Mucosa of descending colon (tissue), 3 donors: ENCODE data around the gene BBLN. TPM values are rescaled to one million over a fixed set of nuclear protein-coding genes. Genes with fewer than 3 reads are reported as not detected.

ENCODE experiments used
- ATAC-seq: fragments of 200-7000 bp; cut with Tn5 transposase; one replicate; pipeline ENCODE4 v1.9.1; 2020; ENCODE audit warnings: mild to moderate bottlenecking, moderate library complexity
- DNase-seq, 3 donors: peaks; one replicate each; pipeline ENCODE4 v3.0.0-alpha.2; 2020
- H3K36me3 ChIP-seq: fragments of 200-600 bp; one replicate; pipeline ENCODE4 v1.8.0; 2021; ENCODE audit warnings: low read depth, mild to moderate bottlenecking
- H3K4me1 ChIP-seq: fragments of 200-600 bp; one replicate; pipeline ENCODE4 v1.8.0; 2021; ENCODE audit warnings: low read depth, mild to moderate bottlenecking
- H3K4me3 ChIP-seq: fragments of 200-600 bp; one replicate; pipeline ENCODE4 v1.8.0; 2021; ENCODE audit warnings: mild to moderate bottlenecking
- H3K9me3 ChIP-seq: fragments of 200-600 bp; one replicate; pipeline ENCODE4 v1.8.0; 2021; ENCODE audit warnings: mild to moderate bottlenecking
- CTCF ChIP-seq: fragments of 200-600 bp; IDR thresholded peaks from one replicate; pipeline ENCODE4 v1.8.0; 2022; ENCODE audit warnings: antibody characterized with exemption, mild to moderate bottlenecking
- intact Hi-C, 2 donors: fragments of 100-400 bp; cut with DNase I in 1 of 2; cut with micrococcal nuclease in 1 of 2; formaldehyde crosslinking; loops; one replicate each; pipeline versions ENCODE4 v1.11.0 to v1.11.1; 2022; cut with DNase I, micrococcal nuclease
- total RNA-seq, 3 donors: library from RNA; stranded (reverse); fragmentation: NEBNext Ultra II Directional in 2 of 3; extraction: Animal tissue kit (Norgen Biotek cat#: 25700) in 2 of 3; gene quantifications; one replicate each; pipeline versions ENCODE4 v1.2.1 to v1.2.4, GENCODE V29; 2021 to 2023
- donor health status: DM: no; HTN: no; CAD: no; lungs with moderate emphysema.
- donor health status: DM: no; HTN: no; CAD: no.
- donor health status: DM: no; HTN: yes; CAD: no.

Gene BBLN
- total RNA-seq, 3 donors from 2014 or later, result 33.7 to 46.8 (median 37.6) TPM

GRCh38 chr9:128136816-128137793 is 23.0 kb upstream of the BBLN start:
- intact Hi-C loops, result no loop called here
- TF ChIP-seq CTCF, result no peak
- Histone ChIP-seq H3K4me1 (no peaks in the 10 kb centered on the region), H3K9me3 (no peaks in the 10 kb centered on the region), H3K36me3 (no peaks in the 10 kb centered on the region), H3K4me3 (no peak overlapping the region)
- ATAC-seq (peak; percentile 20), DNase-seq (peak in 1 of 3 donors; percentile 25)

GRCh38 chr9:128138001-128138400 is 22.1 kb upstream of the BBLN start:
- peak in 1 of 3 donors; percentile 27 for DNase-seq
- no peak for TF ChIP-seq CTCF
- Histone ChIP-seq H3K4me3 (no peak overlapping the region), H3K9me3 (no peaks in the 10 kb centered on the region), H3K36me3 (no peaks in the 10 kb centered on the region), H3K4me1 (no peaks in the 10 kb centered on the region)
- peak; percentile 57 for ATAC-seq
- intact Hi-C loops, result no loop called here

GRCh38 chr9:128139621-128140020 is 20.4 kb upstream of the BBLN start:
- Histone ChIP-seq H3K4me1 (peaks cover 5% of the 10 kb centered on the region), H3K4me3 (no peak overlapping the region)
- intact Hi-C loops, result no loop called here

GRCh38 chr9:128141604-128142003 is 18.5 kb upstream of the BBLN start:
- no peaks in the 10 kb centered on the region for H3K9me3 ChIP-seq
- ATAC-seq (no peak), DNase-seq (peak in 2 of 3 donors; percentile 5 to 7)
- intact Hi-C loops, result no loop called here
- no peak for TF ChIP-seq CTCF
- no peak overlapping the region for H3K4me3 ChIP-seq
- H3K36me3 ChIP-seq, result no peaks in the 10 kb centered on the region
- H3K4me1 ChIP-seq, result peaks cover 5% of the 10 kb centered on the region

More at GRCh38 chr9:128139621-128140020, 20.4 kb upstream of the BBLN start:
- TF ChIP-seq CTCF, result no peak
- DNase-seq (peak in 1 of 3 donors; percentile 7), ATAC-seq (no peak)
- H3K9me3 ChIP-seq, result no peaks in the 10 kb centered on the region
- no peaks in the 10 kb centered on the region for H3K36me3 ChIP-seq

GRCh38 chr9:128142061-128142460 is 18.0 kb upstream of the BBLN start:
- no peaks in the 10 kb centered on the region for H3K36me3 ChIP-seq
- no peaks in the 10 kb centered on the region for H3K9me3 ChIP-seq
- intact Hi-C loops, result no loop called here
- TF ChIP-seq CTCF, result no peak
- ATAC-seq, result peak; percentile 48
- DNase-seq, result peak in 1 of 3 donors; percentile 31
- no peak overlapping the region for H3K4me3 ChIP-seq
- peaks cover 5% of the 10 kb centered on the region for H3K4me1 ChIP-seq
